Testis (tissue), 2 donors: Measurements from ENCODE around the gene CDC27.

Experiments used
- CTCF ChIP-seq, 3 experiments: fragments of 450-650 bp in 2 of 3; fragments of 200-600 bp in 1 of 3; sonication (generic) in 1 of 3; IDR thresholded peaks; one replicate each; pipeline ENCODE4 v1.5.1; 2016 to 2019; ENCODE audit warnings: antibody characterized with exemption in 3 of 3, mild to moderate bottlenecking in 2 of 3, moderate library complexity in 1 of 3
- POLR2A ChIP-seq: fragments of 450-650 bp; IDR thresholded peaks from one replicate; pipeline ENCODE4 v1.6.1; 2017; ENCODE audit warnings: antibody characterized with exemption, mild to moderate bottlenecking, moderate library complexity

GRCh38 chr17:47209499-47209898 is 20.4 kb upstream of the CDC27 start:
- TF ChIP-seq POLR2A (no peak), CTCF (IDR thresholded peaks at IDR 0.05) (no peak)
